OCI-LY7 (cell line): ENCODE results near the gene CLDN9.

Experiments
- EZH2phosphoT487 ChIP-seq: fragments of 200-600 bp; sonication (generic); IDR thresholded peaks from 2 replicates; pipeline ENCODE4 v1.6.1; 2018; ENCODE audit warnings: low read depth, borderline replicate concordance, mild to moderate bottlenecking, mixed run types, antibody characterized with exemption, low read length, moderate library complexity, mixed read lengths
- TF ChIP-seq, protein P1 (sequence below): fragments of 200-600 bp; sonication (generic); conservative IDR thresholded peaks from 2 replicates; pipeline ENCODE4 v1.5.1; 2014; ENCODE audit warnings: mild to moderate bottlenecking, antibody characterized with exemption, low read length, moderate library complexity, mixed read lengths

DNA sequence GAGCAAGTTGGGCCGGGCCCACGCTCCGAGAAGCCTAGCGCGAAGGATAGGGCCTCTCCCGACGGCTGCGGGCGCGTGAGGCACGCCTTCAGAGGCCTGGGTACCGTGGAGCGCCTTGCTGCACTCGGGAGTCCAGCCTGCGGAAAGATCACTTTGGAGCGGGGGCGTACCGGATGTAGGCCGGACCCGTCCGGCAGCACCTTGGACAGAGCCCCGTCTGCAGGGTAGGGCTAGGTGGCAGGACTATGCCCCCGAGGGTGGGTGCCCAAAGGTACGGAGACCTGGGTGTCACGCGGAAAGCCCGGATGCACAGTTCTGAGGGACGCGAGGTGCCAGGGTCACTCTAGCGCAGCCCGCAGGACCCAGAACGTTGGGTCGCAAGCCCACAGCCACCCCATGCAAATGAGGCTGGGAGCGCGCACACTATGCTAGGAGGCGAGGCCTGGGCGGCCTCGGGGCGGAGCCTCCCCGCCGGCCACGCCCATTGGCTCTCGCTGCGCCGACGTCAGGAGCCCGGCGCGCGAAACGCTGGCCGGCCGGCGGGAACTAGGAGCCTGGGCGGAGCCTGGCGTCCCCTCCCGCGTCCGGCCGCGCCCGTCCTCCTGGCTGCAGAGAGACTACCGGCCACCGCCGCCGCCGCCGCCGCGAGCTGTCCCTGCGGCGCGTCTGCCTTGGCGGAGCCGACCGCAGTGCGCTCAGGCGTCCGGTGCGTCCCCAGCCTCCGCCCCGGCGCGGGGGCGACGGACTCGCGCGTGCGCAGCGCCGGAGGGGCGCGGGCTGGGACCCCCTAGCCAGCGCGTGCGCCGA is 43.8 kb upstream of the CLDN9 start, which contains the start of gene PAQR4:
- TF ChIP-seq, protein P1, sequence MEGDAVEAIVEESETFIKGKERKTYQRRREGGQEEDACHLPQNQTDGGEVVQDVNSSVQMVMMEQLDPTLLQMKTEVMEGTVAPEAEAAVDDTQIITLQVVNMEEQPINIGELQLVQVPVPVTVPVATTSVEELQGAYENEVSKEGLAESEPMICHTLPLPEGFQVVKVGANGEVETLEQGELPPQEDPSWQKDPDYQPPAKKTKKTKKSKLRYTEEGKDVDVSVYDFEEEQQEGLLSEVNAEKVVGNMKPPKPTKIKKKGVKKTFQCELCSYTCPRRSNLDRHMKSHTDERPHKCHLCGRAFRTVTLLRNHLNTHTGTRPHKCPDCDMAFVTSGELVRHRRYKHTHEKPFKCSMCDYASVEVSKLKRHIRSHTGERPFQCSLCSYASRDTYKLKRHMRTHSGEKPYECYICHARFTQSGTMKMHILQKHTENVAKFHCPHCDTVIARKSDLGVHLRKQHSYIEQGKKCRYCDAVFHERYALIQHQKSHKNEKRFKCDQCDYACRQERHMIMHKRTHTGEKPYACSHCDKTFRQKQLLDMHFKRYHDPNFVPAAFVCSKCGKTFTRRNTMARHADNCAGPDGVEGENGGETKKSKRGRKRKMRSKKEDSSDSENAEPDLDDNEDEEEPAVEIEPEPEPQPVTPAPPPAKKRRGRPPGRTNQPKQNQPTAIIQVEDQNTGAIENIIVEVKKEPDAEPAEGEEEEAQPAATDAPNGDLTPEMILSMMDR: no peak
- no peak for TF ChIP-seq EZH2phosphoT487
